Measurements from ENCODE around the gene SOWAHB. TPM values are rescaled to one million over a fixed set of nuclear protein-coding genes. Genes with fewer than 3 reads are reported as not detected.

SOWAHB gene
- polyA plus RNA-seq, 1 of the 3 experiments (the other 2 are of a cell fraction): 0.05 TPM

- TF ChIP-seq REST (IDR thresholded peaks at IDR 0.05; ENCODE audit: low read depth, low read length) (no peak), JUND (IDR thresholded peaks at IDR 0.05) (no peak), EP300 (IDR thresholded peaks at IDR 0.05; ENCODE audit: borderline replicate concordance in 1 of 2, low read depth in 1 of 2, low read length in 1 of 2) (no peak), CHD2 (IDR thresholded peaks at IDR 0.05; ENCODE audit: low read length, partially characterized antibody) (no peak), RAD21 (IDR thresholded peaks at IDR 0.05; ENCODE audit: low read length) (no peak), MAX (IDR thresholded peaks at IDR 0.05; ENCODE audit: low read depth) (no peak)
Measured at GRCh38 chr4:76947369-76947768, 49.4 kb upstream of the SOWAHB start (continued).

GRCh38 chr4:76943790-76944189 lies 45.8 kb upstream of the SOWAHB start:
- Histone ChIP-seq H3K27ac (ENCODE audit: low read depth in 2 of 2, low read length in 1 of 2) (peak overlapping the region in 1 of 2 experiments; percentile 39; a peak in 1 of 4 replicates), H2AFZ (ENCODE audit: low read depth) (no peak overlapping the region), H3F3A (replicated peaks; ENCODE audit: insufficient read depth) (peaks cover 6% of the 10 kb centered on the region), H3K27me3 (ENCODE audit: insufficient read depth) (no peaks in the 10 kb centered on the region), H4K20me1 (ENCODE audit: insufficient read depth) (no peaks in the 10 kb centered on the region), H3K4me1 (ENCODE audit: control insufficient read depth in 1 of 2, insufficient read depth in 2 of 2, low read depth in 1 of 2, low read length in 1 of 2) (peaks cover 0 to 12% of the 10 kb centered on the region in 2 experiments; a peak in 2 of 4 replicates), H3K9me3 (no peaks in the 10 kb centered on the region), H3K4me3 (ENCODE audit: low read depth in 2 of 2, low read length in 1 of 2) (no peak overlapping the region), H3K79me2 (ENCODE audit: insufficient read depth) (peaks cover 42% of the 10 kb centered on the region), H3K36me3 (replicated peaks in 1 of 2; ENCODE audit: control insufficient read depth in 1 of 2, insufficient read depth in 2 of 2, low read length in 1 of 2) (peaks cover 0 to 28% of the 10 kb centered on the region in 2 experiments), H3K9ac (no peak overlapping the region), H3K4me2 (no peak overlapping the region), H3K9me2 (no peaks in the 10 kb centered on the region)
- WGBS (ENCODE audit: low lambda C conversion rate): 92% methylated on average over 1 of the region's 1 CpG
- POLR2A ChIA-PET: no interaction called here
- CTCF ChIA-PET: no interaction called here
- TF ChIP-seq NFIC (IDR thresholded peaks at IDR 0.05; ENCODE audit: borderline replicate concordance): peak; percentile 51; the same call in 1 of the 2 replicates
- TF ChIP-seq FOXM1 (IDR thresholded peaks at IDR 0.05; ENCODE audit: low read depth): no peak
- DNase-seq: no peak

GRCh38 chr4:76943129-76943620 lies 45.2 kb upstream of the SOWAHB start:
- WGBS (ENCODE audit: low lambda C conversion rate): 73% methylated on average over 6 of the region's 6 CpGs
- H3K79me2 ChIP-seq (ENCODE audit: insufficient read depth): peaks cover 36% of the 10 kb centered on the region
- ChIA-PET CTCF (interaction anchor here (1.0 kb wide), 1 partner anchor 186 kb away, joined by 3 read pairs; no protein-coding TSS in a partner anchor), POLR2A (no interaction called here)
- H3K9me3 ChIP-seq: no peaks in the 10 kb centered on the region
- no peaks in the 10 kb centered on the region for H3K9me2 ChIP-seq
- H2AFZ ChIP-seq (ENCODE audit: low read depth): no peak overlapping the region
- H3F3A ChIP-seq (replicated peaks; ENCODE audit: insufficient read depth): peaks cover 6% of the 10 kb centered on the region
- no peak overlapping the region for H3K9ac ChIP-seq
- no peak for DNase-seq
- no peak overlapping the region for H3K4me3 ChIP-seq (ENCODE audit: low read depth in 2 of 2, low read length in 1 of 2)
- H3K4me2 ChIP-seq: no peak overlapping the region
- peak; percentile 45 for TF ChIP-seq TCF12 (IDR thresholded peaks at IDR 0.05)
- peak; percentile 68 for TF ChIP-seq NFIC (IDR thresholded peaks at IDR 0.05; ENCODE audit: borderline replicate concordance)
- peak; percentile 57 for TF ChIP-seq JUND (IDR thresholded peaks at IDR 0.05)
- TF ChIP-seq FOSL2 (IDR thresholded peaks at IDR 0.05; ENCODE audit: borderline replicate concordance, low read depth): peak; percentile 70
- TF ChIP-seq MEF2A (IDR thresholded peaks at IDR 0.05; ENCODE audit: borderline replicate concordance, low read depth): no peak
- no peak for TF ChIP-seq GATA2 (CRISPR knock-in tag; IDR thresholded peaks at IDR 0.05)
- peak; percentile 40 for TF ChIP-seq PBX3 (IDR thresholded peaks at IDR 0.05)
- no peaks in the 10 kb centered on the region for H3K27me3 ChIP-seq (ENCODE audit: insufficient read depth)
- H4K20me1 ChIP-seq (ENCODE audit: insufficient read depth): no peaks in the 10 kb centered on the region
- peaks cover 0 to 28% of the 10 kb centered on the region in 2 experiments for H3K36me3 ChIP-seq (replicated peaks in 1 of 2; ENCODE audit: control insufficient read depth in 1 of 2, insufficient read depth in 2 of 2, low read length in 1 of 2)
- peaks cover 0 to 7% of the 10 kb centered on the region in 2 experiments; a peak in 2 of 4 replicates for H3K4me1 ChIP-seq (ENCODE audit: control insufficient read depth in 1 of 2, insufficient read depth in 2 of 2, low read depth in 1 of 2, low read length in 1 of 2)
- peak overlapping the region in 1 of 2 experiments; percentile 39; a peak in 1 of 4 replicates for H3K27ac ChIP-seq (ENCODE audit: low read depth in 2 of 2, low read length in 1 of 2)

Data from SK-N-SH (cell line).